Fibroblast of skin of left quadriceps (primary cell): ENCODE data around the gene OR8H3.
"Not testable (repeated sequence)": the region's sequence is repeated elsewhere in the genome, so short reads cannot be mapped to it uniquely, and the experiment has no call there.

Experiments
- DNase-seq, 2 experiments: peaks; one replicate each; pipeline ENCODE4 v3.0.0-alpha.2; 2013; ENCODE audit warnings: low read depth in 2 of 2

OR8H3 gene, protein sequence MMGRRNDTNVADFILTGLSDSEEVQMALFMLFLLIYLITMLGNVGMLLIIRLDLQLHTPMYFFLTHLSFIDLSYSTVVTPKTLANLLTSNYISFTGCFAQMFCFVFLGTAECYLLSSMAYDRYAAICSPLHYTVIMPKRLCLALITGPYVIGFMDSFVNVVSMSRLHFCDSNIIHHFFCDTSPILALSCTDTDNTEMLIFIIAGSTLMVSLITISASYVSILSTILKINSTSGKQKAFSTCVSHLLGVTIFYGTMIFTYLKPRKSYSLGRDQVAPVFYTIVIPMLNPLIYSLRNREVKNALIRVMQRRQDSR

DNA sequence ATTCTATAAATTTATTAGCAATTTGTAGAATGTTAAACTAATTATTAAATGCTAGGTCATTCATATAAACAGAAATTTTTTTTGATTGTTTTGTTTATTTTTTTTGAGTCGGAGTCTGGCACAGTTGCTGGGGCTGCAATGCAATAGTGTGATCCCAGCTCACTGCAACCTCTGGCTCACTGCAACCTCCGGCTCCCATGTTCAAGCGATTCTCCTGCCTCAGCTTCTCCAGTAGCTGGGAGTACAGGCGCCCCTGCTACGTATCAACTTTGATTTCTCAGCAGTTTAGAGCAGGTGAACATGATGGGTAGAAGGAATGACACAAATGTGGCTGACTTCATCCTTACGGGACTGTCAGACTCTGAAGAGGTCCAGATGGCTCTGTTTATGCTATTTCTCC is at the start of gene OR8H3:
OR8H3 (plus strand) TSS at position 301 of the 400 bp plus-strand sequence; CDS start at position 301, 0 bp downstream.
- no peak for DNase-seq

DNA sequence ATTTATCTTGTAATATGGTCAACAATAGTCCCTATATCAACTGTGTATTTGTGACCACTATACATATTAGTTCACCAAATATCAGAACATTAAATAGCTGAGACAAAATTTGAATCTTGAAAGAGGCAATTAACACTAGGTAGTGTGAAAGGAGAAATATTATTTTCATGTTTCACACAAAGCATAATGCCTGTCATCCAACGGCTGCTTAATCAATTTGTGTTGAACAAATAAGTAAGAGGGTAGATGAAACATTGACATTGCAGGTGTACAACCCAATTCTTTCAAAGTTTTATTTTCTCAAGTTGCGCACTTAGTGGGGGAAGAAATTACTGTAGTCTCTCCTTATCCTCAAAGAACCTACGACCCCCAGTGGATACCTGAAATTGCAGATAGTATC is 32.5 kb upstream of the OR8H3 start:
- no peak for DNase-seq

DNA sequence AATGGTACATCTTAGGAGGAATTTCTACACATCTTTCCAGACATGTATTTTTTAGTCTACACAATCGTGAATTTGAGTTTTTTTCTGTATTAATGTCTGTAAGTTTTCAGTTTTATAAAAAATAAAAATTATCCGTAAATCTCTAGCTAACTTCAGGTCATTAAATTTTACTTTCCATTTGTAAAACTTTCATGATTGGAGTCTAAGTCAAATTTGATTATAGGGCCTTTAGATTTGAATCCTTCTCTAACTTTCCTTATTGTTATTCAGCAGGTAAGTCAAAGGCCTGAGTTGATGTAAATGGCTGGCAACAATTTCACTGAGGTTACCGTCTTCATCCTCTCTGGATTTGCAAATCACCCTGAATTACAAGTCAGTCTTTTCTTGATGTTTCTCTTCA is 29.2 kb upstream of the OR8H3 start, which contains the start of gene OR8I2:
OR8I2 (plus strand) TSS at position 301 of the 400 bp plus-strand sequence; CDS start at position 301, 0 bp downstream.
- no peak for DNase-seq

DNA sequence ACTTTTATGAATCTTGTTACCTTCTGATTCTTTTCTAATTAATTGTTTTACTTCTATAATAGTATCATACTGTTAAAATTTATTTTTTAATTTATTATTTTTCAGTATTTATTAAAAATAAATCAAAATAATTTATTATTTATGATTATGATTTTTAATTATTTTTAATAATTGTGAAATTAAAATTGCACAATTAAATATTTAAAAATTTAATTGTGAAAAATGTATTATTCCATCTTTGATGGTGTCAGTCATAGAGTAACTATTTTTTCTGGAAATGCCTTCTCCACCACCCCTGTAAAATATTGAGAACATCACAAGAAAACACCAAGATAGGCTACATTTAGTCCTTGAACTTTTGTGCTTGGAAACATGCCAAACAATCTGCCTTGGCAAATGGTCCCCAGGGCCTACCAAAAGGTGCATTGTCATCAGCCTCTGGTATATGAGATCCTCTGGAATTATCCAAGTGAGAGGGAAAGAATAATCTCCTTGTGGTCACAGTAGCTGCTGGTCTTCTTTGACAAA is 18.9 kb upstream of the OR8H3 start, which contains the start of gene OR8H2:
OR8H2 (plus strand) TSS at position 478 of the 528 bp plus-strand sequence. CDS start 1,356 bp downstream, outside the sequence.
- no peak for DNase-seq

DNA sequence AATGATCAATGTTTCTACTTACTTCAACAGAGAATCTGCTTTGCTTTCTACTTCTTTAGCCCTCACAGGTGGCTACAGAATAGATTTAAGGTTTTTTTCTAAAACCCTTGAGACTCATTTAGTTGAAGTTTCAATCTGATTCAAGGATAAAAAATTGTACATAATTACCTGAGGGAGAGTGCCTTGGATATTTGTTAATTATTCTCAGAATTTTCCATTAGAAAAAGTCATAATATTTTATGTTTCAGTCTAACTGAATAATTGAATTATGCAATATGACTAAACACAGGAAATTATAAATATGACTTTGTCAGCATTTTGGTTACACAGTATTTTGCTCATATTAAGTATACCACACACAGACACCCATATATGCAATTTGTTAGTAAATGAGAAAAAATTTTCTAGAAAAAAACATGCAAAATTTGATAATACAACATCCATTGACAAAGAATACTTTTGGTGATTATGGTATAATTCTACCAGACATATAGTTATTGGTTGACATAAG is 18.0 kb downstream of the OR8H3 start, which contains the start of gene OR8J3:
OR8J3 (minus strand) TSS at position 51 of the 511 bp plus-strand sequence. CDS start 2,483 bp downstream, outside the sequence.
- DNase-seq = no peak

DNA sequence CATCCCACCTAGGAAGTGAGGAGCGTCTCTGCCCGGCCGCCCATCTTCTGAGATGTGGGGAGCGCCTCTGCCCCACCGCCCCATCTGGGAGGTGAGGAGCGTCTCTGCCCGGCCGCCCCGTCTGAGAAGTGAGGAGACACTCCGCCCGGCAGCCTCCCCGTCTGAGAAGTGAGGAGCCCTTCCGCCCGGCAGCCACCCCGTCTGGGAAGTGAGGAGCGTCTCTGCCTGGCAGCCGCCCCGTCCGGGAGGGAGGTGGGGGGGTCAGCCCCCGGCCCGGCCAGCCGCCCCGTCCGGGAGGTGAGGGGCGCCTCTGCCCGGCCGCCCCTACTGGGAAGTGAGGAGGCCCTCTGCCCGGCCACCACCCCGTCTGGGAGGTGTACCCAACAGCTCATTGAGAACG is 21.5 kb downstream of the OR8H3 start:
- not testable (repeated sequence) for DNase-seq

DNA sequence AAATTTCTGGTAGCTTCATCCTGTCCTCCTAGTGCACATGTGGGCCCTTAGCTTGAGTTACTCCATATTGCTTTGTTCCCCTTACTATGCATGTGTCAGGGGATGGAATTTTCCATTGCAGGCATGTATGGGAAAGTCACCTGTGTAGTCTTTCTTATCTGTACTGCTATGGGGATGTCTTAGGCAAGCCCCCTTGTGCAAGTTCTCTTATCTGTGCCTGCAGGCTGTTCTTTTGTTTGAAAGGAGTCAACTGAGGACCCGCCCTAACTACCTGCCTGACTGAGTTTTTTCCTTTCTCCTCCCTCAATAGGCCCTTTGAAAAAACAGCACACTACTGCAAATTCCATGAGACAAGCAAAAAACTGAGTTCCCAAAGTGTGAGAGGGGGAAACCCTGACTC is 29.2 kb downstream of the OR8H3 start:
- DNase-seq = no peak

DNA sequence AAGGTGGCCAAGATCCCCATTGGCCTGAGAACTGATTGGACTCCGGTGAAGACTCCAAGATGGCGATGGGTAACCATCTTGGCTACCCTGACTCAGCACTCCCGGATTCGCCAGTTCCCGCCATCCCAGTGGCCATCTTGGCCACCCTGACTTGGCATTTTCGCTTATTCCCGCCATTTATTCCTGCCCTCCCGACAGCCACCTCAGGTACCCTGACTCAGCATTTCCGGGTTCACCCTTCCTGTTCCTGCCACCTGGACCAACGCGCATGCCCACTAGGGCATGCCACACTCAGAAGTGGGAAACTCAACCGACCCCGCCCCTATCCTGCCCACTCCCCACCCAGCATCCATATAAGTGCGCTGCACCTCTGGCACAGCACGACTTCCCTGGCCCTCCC is 30.2 kb downstream of the OR8H3 start:
- no peak for DNase-seq

DNA sequence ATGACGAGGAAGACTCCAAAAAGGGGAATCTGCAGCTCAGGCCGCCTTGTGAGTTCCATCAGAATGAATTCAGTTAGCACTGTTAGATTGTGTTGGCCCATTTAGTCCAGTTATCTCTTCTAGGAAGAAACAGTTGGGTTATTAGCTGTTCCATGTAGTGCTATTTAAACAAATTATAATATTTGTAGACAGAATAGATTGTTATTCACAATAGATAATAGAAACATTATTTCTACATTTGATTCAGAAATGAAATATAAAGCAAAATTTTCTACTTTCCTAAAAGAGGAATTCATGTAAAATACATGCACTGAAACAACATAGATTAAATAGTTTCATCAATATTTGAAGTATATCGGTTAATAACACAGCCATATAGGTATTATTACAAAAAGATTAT is 38.0 kb downstream of the OR8H3 start, which contains the start of gene OR8K5:
OR8K5 (minus strand) TSS at position 101 of the 400 bp plus-strand sequence; CDS start at position 101, 0 bp downstream.
- DNase-seq = no peak

DNA sequence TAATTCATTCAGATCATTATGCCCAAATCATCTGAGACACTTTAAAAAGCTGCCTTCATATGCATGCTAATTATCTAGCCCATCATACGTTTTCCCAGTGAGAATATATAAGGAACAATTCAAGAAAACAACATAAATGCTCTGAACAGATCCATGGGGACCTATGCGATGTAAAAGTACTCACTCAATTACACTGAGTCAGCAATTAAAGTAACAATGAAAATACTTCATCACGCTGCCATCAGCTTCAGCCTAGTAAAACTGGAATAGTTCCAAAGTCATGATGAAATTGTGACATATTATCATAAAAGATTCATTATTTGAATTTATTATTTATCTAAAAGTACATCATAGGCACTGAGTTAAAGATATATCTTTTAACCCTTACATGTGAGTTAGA is 41.6 kb downstream of the OR8H3 start:
- no peak for DNase-seq

DNA sequence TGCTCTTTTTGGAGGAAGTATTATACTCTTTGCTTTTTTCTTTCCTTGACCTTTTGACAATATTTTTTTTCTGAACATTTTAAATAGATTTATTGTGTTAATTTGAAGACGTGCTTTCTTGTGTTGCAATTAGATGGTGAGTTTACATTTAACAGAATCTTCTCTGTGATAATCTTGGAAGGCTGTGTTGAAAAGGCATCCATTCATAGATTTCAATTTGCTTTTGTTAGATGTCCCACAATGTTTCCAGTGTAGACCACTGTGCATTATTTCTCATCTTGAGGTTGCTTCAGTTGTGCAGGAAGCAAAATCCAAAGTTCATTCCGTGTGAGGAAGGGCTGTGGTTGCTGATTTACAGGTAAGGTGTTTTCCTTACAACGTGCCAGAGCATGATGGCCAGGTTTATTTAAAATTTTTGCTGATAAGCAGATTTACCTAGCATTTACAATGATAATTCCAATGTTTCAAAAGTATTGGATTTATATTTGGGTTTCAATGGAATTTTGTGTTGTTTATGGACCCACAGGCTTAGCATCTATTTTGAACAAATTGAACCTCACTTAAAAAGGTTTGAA is 50.2 kb downstream of the OR8H3 start:
- no peak for DNase-seq
